Activated T-helper 1 cell treated with anti-CD3 and anti-CD28 coated beads, Interleukin-2, amount 50 U/mL, for 16 hours (primary cell): ENCODE results near the gene PLEKHA5.
A peak's percentile ranks its signal among the peaks of the same experiment; 100 is the strongest.

ENCODE experiments used
- DNase-seq, 2 donors: peaks; one replicate each; pipeline ENCODE4 v3.0.0-alpha.2; 2020; ENCODE audit warnings: low read depth in 1 of 2, low spot score in 1 of 2

PLEKHA5 gene

DNA sequence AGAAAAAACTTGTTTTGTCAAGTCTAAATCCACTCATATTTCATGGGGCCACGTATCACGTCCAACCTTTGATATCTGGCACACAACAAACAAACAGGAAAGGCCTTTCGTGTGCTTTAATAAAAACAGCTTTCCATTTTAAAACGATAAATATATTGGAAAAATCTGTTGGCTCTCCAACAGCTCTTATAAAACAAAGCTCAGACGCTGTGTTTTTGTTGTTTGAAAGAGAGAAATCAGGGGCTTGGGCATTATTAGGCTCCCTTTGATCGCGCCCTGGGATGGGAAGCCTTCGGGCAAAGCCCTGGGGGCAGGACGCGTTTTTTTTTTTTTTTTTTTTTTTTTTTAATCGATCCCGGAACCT, 429 bp upstream of the PLEKHA5 start:
- no peak for DNase-seq

DNA sequence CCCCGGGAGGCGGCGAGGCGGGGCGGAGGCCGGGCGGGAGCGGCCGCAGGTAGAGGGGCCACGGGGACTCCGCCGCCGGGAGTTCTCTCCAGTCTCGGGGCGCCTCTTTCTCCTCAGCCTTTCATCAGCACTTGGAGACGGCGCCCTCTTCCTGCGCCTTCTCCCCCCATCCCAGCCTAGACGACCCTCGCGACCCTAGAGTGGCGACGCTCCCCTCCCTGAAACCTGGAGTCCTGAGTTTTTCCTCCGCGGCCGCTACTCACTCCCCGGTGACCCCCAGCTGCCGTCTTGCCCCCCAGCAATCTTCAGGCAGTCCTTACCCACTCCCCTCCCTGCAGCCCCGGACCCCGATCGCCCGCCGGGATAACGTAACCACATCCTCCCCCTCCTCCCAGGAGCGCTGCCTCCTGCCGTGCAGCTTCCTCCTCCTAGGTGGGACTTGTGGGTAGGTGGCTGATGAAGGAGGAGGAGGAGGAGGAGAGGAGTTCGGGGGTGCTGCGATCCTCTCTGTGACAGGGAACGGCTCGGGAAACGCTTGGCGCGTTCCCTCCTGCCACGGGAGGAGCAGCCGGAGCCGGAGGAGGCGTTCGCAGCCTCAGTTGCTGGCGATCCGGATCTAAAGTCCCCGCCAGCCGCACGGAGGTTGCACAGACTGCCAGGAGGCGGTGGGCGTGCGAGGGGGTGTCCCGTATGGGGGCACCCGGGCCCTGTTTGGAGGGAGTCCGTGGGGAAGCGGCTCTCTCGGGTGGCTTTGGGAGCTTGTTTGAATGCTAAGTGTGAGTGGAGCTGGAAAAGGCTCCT, 891 bp downstream of the PLEKHA5 start:
- DNase-seq = peak in 1 of 2 donors; percentile 4

- no peak for DNase-seq
Observed at GRCh38 chr12:19131025-19131444, 1.5 kb downstream of the PLEKHA5 start.

DNA sequence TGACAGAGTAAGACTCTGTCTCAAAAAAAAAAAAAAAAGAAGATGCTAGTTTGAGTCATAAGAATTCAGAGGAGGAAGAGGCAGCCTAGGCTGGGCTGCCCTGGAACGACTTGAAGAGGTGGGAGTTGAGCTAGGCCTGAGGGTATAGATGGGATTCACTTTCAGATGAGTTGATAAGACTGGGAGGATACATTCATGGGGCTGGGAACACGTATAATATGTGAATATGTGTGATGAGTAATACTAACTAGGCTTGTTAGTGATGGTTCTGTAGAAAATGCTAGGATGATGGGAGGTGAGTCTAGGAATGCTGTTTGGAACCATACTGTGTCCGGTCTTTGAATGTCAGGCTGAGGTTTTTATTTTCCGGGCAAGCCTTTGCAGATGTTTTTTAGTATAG, 9.0 kb downstream of the PLEKHA5 start:
- no peak for DNase-seq

- DNase-seq = no peak
Observed at GRCh38 chr12:19138956-19139355, 9.4 kb downstream of the PLEKHA5 start.

DNA sequence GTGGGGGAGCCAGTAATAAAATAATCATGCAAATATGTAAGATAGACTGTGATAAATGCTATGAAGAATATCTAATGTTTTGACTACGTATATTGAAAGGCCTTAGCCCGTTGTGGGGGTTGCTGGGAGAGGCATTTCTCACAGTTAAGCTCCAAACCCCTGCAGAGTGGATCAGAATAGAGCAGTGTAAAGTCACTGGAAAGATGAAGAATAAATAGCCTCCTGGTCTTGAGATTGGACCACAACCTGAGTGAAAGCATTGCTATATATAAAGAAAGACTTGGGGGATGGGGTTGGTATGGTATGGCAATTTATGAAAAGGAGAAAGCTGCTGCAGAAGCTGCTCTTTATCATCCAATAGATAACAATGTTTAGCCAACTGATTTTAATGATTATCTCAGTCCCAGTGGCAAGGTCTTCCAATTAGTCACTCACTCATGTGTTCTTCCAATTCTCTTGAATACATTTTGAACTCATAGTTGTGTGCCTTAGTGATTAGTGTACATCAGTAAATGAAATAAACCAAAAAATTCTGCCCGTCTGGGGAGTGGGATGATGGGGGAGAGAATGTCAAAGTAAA, 10.2 kb downstream of the PLEKHA5 start:
- no peak for DNase-seq

DNA sequence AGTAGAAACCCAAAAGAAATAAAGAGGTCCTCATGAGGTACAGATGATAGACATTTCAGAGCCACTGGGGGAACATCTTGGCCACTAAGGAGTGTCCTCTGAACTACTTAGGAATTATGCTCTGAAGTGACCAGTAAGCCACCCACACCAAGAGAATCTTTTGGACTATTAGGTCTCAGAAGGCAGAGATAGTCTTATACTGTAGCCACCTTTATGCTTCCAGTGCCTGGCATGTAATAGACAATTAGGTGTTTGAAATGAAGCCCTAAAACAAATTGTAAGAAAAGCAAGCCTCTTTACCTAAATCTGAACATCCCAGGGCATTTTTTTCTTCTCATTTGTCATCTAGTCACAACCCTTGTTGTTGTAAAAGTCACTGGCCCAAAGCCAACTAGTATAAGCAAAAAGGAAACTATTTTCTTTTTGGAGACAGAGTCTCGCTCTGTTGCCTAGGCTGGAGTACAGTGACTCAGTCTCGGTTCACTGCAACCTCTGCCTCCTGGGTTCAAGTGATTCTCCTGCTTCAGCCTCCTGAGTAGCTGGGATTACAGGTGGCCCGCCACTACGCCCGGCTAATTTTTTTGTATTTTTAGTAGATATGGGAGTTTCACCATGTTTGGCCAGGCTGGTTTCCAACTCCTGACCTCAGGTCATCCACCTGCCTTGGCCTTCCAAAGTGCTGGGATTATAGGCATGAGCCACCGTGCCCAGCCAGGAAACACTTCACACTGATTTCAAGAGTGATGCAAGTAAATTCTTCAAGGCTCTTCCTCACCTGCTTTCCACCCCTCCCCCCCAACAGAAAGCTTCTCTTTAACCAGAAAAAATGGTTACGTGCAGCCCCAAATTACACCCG, 11.1 kb downstream of the PLEKHA5 start:
- DNase-seq = no peak

- no peak for DNase-seq
Observed at GRCh38 chr12:19142499-19142898, 13.0 kb downstream of the PLEKHA5 start.

- DNase-seq = no peak
Observed at GRCh38 chr12:19144287-19144686, 14.8 kb downstream of the PLEKHA5 start.

DNA sequence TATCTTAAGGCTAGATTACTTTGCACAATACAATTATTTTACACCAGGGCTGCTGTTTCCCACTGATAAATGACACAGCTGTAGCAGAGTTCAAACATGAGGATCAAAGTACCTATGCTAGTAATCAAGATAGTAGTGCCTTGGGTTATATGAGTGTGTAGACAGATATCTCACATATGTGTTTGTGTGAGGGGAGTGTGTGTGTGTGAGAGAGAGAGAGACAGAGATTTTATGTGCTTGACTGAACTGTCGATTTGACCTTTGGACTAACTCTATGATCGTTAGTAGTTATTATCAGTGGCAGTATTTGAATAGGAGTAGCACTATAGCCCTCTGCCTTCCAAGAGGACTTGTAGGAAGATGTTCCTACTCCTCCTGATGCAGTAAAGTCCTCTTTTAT, 15.5 kb downstream of the PLEKHA5 start:
- no peak for DNase-seq

DNA sequence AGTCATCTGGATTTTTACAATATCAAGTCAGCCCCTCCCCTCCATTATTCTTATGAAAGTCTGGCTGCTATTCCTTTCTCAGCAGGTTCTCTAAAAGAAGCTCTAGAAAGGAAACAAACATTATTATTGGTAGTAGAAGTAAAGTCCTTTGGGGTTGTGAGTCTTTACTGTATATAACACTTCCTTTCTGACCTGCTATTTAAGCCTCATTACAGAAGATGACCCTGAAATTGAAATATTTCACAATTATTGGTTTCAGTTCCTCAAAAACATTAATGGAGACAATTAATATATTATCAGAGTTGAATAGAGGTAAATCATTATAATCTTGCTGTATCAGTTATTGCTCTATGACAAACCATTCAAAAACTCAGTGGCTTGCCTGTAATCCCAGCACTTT, 19.3 kb downstream of the PLEKHA5 start:
- no peak for DNase-seq

GRCh38 chr12:19150273-19150900, 20.9 kb downstream of the PLEKHA5 start:
- DNase-seq = no peak

GRCh38 chr12:19151298-19151697, 21.8 kb downstream of the PLEKHA5 start:
- no peak for DNase-seq

DNA sequence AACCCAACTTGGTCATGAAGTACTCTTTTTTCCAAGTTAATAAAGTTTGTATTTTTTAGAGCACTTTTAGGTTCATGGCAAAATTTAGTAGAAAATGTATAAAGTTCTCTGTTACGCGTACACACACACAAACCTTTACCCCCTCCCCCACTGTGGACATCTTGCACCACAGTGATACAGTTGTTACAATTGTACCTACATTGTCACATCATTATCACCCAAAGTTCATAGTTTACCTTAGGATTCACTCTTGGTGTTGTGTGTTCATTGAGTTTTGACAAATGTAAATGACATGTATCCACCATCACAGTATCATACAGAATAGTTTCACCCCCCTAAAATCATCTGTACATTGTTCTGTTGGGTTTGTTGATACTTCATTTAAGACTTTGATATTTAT, 23.9 kb downstream of the PLEKHA5 start:
- no peak for DNase-seq

- no peak for DNase-seq
Observed at GRCh38 chr12:19154686-19155085, 25.2 kb downstream of the PLEKHA5 start.

DNA sequence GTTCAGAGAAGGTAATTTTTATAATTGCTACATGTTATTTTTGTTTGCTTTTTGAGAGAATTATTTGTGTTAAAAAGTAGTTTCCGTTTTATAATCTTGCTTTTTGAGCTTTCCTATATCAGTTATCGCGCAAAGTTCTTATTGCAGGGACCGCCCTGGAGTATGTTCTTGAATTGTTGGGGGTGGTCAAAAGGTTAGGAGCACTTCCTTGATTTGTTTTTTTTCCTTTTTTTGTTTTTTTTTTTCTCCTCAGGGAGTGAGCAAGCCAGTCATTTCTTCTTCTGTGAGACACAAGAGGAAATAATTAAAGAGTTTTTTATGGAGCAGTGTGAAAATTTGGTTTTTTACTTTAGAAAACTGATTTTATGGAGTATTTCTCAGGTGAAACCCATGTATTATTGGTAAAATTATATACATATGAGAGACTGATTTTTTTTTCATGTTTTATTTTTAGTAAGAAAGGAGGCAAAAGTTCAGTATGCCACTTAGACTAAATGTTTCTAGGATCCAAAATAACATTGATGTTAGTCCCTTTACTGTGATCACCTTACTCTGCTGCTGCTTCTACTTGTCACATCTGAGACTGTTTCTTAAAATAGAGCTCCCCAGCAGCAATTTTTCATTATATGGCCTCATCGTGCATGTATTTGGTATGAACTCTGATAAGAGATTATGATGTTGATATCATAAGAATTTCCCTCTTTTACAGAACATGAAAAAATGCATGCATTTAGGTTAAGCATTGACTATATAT, 26.6 kb downstream of the PLEKHA5 start:
- no peak for DNase-seq

- no peak for DNase-seq
Observed at GRCh38 chr12:19158923-19159322, 29.4 kb downstream of the PLEKHA5 start.

DNA sequence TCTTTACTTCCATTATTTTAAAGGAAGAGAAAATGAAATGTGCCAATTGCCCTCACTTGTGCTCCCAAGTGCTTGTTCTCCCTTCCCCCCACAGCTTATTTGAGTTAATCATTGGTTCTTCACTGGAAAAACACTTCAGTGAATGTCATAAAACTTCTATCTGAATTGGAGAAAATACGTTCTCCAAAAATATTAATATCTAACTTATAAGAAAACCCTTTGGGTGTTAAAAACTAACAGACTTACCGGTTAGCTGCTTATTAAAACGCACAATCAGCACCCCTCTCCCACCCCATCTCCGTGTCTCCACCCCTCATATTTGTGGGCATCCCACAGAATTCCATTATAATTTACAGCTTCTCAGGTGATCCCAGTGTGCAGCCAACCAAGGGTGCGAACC, 31.7 kb downstream of the PLEKHA5 start:
- DNase-seq = no peak

DNA sequence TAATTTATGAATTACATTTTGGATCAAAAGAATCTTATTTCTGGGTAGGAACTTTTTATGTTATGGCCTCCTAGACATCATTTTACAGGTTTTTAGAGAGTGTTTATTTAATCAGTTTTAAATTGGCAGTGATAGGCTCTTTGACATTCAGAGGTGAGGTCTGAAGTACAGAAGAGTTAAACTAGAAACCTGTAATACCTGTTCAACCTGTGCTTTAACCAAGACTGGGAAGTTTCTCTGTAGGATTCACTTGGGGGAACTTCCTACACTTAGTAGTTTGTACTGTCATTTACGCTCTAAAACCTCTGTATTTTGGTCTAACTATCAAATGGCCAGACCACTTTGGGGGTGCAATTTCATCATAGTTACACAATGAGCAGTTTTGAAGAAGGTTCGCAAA, 35.9 kb downstream of the PLEKHA5 start:
- no peak for DNase-seq

DNA sequence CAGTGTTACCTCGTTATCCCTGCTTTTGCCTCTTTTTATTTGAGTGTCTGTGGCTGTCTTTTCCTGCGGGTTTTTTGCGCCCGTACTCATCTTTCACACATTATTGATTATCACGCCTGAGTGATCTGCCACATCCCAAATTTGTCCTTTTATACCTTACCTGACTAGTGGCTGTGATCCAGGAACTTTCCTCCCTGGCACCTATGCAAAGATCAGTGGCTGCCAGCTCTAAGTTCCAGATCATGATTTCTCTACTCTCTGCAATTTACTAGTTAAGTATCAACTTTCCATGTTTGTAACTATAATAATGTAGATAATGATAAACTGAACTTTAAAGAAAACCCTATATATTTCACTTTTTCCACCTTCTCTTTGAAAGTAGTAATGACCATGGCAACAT, 36.9 kb downstream of the PLEKHA5 start:
- DNase-seq = no peak

DNA sequence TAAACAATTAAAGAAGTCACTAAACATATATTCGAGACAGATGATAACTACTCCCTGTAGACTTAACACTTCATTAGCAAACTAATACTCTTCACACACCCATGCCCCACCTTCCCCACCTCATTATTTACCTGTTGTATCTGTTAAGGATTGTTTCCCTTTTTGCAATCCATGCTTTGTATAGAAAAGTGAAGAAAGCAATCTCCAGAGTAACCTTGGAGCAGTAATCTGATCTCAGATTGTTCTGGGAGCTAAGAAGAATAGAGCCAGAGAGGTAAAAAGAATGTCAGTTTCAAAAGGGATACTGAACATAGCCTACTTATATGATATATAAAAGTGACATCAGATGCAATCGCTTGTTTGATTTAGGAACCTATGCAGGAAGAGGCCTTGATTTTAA, 37.4 kb downstream of the PLEKHA5 start:
- DNase-seq = no peak
